CD8-positive, alpha-beta memory T cell (primary cell): ENCODE data around the gene KCNJ12. TPM values are rescaled to one million over a fixed set of nuclear protein-coding genes. Genes with fewer than 3 reads are reported as not detected.

Experiments used
- CTCF ChIA-PET: fragments of 350-600 bp; sonication (Branson Sonifier 250); formaldehyde crosslinking; loops from one replicate; lab custom pipeline; 2021; ENCODE audit warnings: antibody characterized with exemption; lab: Charles Lee
- POLR2A ChIA-PET: fragments of 350-600 bp; sonication (Branson Sonifier 250); formaldehyde crosslinking; loops from one replicate; lab custom pipeline; 2021; ENCODE audit warnings: antibody characterized with exemption; lab: Charles Lee
- DNase-seq, 5 donors: peaks; one replicate each; pipeline versions ENCODE4 v3.0.0 to v3.0.0-alpha.2; 2020 to 2022; ENCODE audit warnings: mixed read lengths in 1 of 5
- H3K27ac ChIP-seq: one replicate; pipeline ENCODE4 v1.7.0; 2013; ENCODE audit warnings: low read depth, mild to moderate bottlenecking, low read length, moderate library complexity
- H3K27me3 ChIP-seq: 2 replicates; pipeline ENCODE4 v1.7.0; 2013; ENCODE audit warnings: low read length, mild to moderate bottlenecking; ENCODE audit not compliant: insufficient read depth, poor library complexity, severe bottlenecking
- H3K36me3 ChIP-seq: 2 replicates; pipeline ENCODE4 v1.7.0; 2013; ENCODE audit warnings: mild to moderate bottlenecking, low read length, moderate library complexity; ENCODE audit not compliant: insufficient read depth
- H3K4me1 ChIP-seq: 2 replicates; pipeline ENCODE4 v1.7.0; 2013; ENCODE audit warnings: mild to moderate bottlenecking, low read length, moderate library complexity; ENCODE audit not compliant: insufficient read depth
- H3K4me3 ChIP-seq: 2 replicates; pipeline ENCODE4 v1.7.0; 2013; ENCODE audit warnings: mild to moderate bottlenecking, low read length
- H3K9me3 ChIP-seq: 2 replicates; pipeline ENCODE4 v1.7.0; 2013; ENCODE audit warnings: mild to moderate bottlenecking, low read length
- H3K27ac Mint-ChIP-seq, 8 donors: one replicate each; pipeline ENCODE4 v1.8.0; 2020 to 2021; ENCODE audit warnings: mixed read lengths in 8 of 8, mild to moderate bottlenecking in 6 of 8, inconsistent platforms in 3 of 8, moderate library complexity in 3 of 8
- H3K27me3 Mint-ChIP-seq, 2 donors: one replicate each; pipeline ENCODE4 v1.8.0; 2020 to 2021; ENCODE audit warnings: mixed read lengths in 2 of 2, mild to moderate bottlenecking in 1 of 2, moderate library complexity in 1 of 2
- H3K36me3 Mint-ChIP-seq, 3 donors: one replicate each; pipeline ENCODE4 v1.8.0; 2020 to 2021; ENCODE audit warnings: mixed read lengths in 3 of 3, inconsistent platforms in 1 of 3, mild to moderate bottlenecking in 1 of 3
- H3K4me1 Mint-ChIP-seq, 3 donors: one replicate each; pipeline ENCODE4 v1.8.0; 2020 to 2021; ENCODE audit warnings: mixed read lengths in 3 of 3, inconsistent platforms in 1 of 3, mild to moderate bottlenecking in 1 of 3
- H3K4me3 Mint-ChIP-seq, 7 donors: one replicate each; pipeline ENCODE4 v1.8.0; 2020 to 2021; ENCODE audit warnings: mixed read lengths in 7 of 7, mild to moderate bottlenecking in 6 of 7, moderate library complexity in 4 of 7, inconsistent platforms in 2 of 7
- H3K9me3 Mint-ChIP-seq, 5 donors: one replicate each; pipeline ENCODE4 v1.8.0; 2020 to 2022; ENCODE audit warnings: mixed read lengths in 5 of 5, mild to moderate bottlenecking in 3 of 5, moderate library complexity in 2 of 5, inconsistent platforms in 1 of 5
- polyA plus RNA-seq: library from polyadenylated mRNA; unstranded; fragments of 300-500 nt; fragmentation: Illumina TruSeq; gene quantifications from one replicate; pipeline ENCODE4 v1.2.3, GENCODE V29; 2021
- total RNA-seq, 2 experiments: library from RNA; stranded (reverse); gene quantifications; one replicate each; pipeline ENCODE4 v1.2.3, GENCODE V29; 2021

The KCNJ12 gene
- total and polyA plus RNA-seq, 3 experiments from 2014 or later, result not detected

DNA sequence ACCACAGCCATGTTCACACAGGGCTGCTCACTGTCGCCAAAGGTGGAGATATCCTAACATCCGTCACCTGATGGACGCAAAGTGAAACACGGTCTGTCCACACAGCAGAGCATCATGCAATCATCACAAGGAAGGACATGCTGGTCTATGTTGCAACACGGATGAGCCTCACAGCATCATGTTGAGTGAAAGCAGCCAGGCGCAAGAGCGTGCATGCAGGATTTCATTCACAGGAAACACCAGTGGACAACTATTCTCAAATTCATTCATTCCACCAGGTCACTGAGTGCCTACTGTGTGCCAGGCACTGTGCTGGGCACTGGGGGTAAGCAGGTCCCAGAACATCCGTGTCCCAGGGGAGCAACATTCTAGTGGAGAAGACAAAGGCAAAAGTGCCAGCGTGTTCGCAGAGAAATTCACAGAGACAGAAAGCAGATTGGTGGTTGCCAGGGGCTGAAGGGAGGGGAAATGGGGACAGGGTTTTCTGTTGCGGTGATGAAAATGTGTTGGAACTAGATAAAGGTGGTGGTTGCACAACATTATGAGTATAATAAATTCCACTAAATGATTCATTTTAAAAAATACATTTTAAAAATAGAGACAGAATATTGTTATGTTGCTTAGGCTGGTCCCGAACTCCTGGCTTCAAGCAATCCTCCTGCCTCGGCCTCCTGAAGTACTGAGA lies 22.7 kb upstream of the KCNJ12 start:
- peak in 1 of 5 donors; percentile 26 for DNase-seq
- H3K9me3 ChIP-seq, result no peaks in the 10 kb centered on the region
- H3K27ac Mint-ChIP-seq, result peak overlapping the region in 1 of 8 donors; percentile 84
- no peaks in the 10 kb centered on the region for H3K36me3 ChIP-seq
- POLR2A ChIA-PET, result no interaction called here
- CTCF ChIA-PET, result no interaction called here
- no peaks in the 10 kb centered on the region for H3K27me3 ChIP-seq
- no peak overlapping the region for H3K4me3 ChIP-seq
- no peaks in the 10 kb centered on the region for H3K4me1 ChIP-seq
- H3K9me3 Mint-ChIP-seq, result no peaks in the 10 kb centered on the region
- H3K4me1 Mint-ChIP-seq, result no peaks in the 10 kb centered on the region
- no peak overlapping the region for H3K27ac ChIP-seq
- H3K27me3 Mint-ChIP-seq, result no peaks in the 10 kb centered on the region
- H3K4me3 Mint-ChIP-seq, result no peak overlapping the region
- no peaks in the 10 kb centered on the region for H3K36me3 Mint-ChIP-seq

DNA sequence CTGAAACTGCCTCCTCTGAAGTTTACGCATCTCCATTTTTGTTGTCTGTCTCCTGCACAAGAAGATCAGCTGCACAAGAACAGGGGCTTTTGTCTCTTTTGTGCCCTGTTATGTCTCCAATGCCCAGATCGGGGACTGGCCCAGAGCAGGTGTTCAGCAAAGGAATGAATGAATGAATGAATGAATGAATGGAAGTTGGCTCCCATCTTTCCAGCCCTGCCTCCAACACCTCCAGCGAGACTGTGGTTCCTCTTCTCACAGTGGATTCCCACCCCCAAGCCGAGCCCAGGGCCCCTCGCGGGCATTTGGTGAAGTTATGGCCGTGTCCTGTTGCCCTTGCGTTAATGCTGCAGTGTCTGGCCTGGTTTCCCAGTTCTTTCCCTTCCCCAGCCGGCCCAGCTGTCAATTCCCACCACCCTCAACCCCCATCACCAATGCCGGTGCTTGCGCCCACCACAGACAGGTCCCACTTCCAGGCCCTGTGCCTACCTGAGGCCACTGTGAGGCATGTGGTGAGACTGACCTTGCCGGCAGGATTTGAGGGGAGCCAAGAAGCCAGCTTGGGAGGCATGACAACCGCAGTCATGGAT lies 21.3 kb upstream of the KCNJ12 start:
- DNase-seq, result no peak
- Mint-ChIP-seq H3K36me3 (no peaks in the 10 kb centered on the region), H3K4me3 (no peak overlapping the region), H3K27me3 (no peaks in the 10 kb centered on the region), H3K27ac (no peak overlapping the region), H3K9me3 (no peaks in the 10 kb centered on the region), H3K4me1 (no peaks in the 10 kb centered on the region)
- CTCF ChIA-PET, result no interaction called here
- no peak overlapping the region for H3K27ac ChIP-seq
- no peaks in the 10 kb centered on the region for H3K9me3 ChIP-seq
- POLR2A ChIA-PET, result no interaction called here
- H3K4me3 ChIP-seq, result no peak overlapping the region
- no peaks in the 10 kb centered on the region for H3K27me3 ChIP-seq
- no peaks in the 10 kb centered on the region for H3K36me3 ChIP-seq
- H3K4me1 ChIP-seq, result no peaks in the 10 kb centered on the region

DNA sequence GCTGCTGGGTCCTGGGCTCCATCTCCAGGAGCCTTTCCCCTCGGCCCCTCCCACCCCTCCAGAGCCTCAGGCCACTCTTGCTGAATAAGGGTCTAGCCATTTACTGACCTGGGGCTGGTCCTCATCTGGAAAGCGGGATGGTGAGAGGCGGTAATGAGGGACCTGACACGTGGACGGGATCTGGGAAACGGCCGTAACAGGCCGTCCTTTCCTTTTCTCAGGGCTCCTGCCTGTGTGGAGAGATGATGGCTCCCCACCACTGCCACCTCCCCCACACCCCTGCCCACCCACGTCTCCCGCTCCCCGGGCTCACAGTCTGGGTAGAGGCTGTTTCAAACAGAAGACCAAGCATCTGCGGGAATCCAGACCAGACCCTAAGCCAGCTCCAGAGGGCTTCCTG lies 20.6 kb upstream of the KCNJ12 start:
- ChIA-PET POLR2A (no interaction called here), CTCF (no interaction called here)
- Histone ChIP-seq H3K4me3 (no peak overlapping the region), H3K27me3 (no peaks in the 10 kb centered on the region), H3K4me1 (no peaks in the 10 kb centered on the region), H3K27ac (no peak overlapping the region), H3K9me3 (no peaks in the 10 kb centered on the region), H3K36me3 (no peaks in the 10 kb centered on the region)
- Mint-ChIP-seq H3K27me3 (no peaks in the 10 kb centered on the region), H3K27ac (no peak overlapping the region), H3K36me3 (no peaks in the 10 kb centered on the region), H3K4me1 (no peaks in the 10 kb centered on the region), H3K4me3 (no peak overlapping the region), H3K9me3 (no peaks in the 10 kb centered on the region)
- DNase-seq, result no peak

DNA sequence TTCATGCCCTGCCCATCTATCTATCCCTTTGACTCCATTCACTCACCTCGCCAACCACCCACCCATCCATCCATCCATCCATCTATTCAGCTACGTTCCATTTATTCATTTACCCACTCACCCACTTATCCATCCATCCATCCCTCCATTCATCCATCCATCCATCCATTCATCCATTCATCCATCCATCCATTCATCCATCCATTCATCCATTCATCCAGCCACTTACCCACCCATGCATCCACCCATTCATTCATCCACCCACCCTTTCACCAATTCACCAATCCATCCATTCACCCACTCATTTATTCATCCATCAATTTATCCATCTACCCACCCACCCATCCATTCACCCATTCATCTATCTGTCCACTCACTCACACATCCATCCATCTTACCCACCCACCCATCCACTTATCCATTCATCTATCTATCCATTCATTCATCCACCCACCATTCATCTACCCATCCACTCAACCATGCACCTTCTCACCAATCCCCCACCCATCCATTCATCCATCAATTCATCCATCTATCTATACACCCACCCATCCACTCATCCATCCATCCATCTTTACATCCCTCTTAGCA lies 19.5 kb upstream of the KCNJ12 start:
- no peaks in the 10 kb centered on the region for H3K36me3 ChIP-seq
- no peaks in the 10 kb centered on the region for H3K4me1 Mint-ChIP-seq
- H3K27me3 Mint-ChIP-seq, result no peaks in the 10 kb centered on the region
- no peaks in the 10 kb centered on the region for H3K9me3 Mint-ChIP-seq
- POLR2A ChIA-PET, result no interaction called here
- no peak for DNase-seq
- H3K4me3 ChIP-seq, result no peak overlapping the region
- CTCF ChIA-PET, result no interaction called here
- no peaks in the 10 kb centered on the region for H3K27me3 ChIP-seq
- no peak overlapping the region for H3K4me3 Mint-ChIP-seq
- H3K27ac ChIP-seq, result no peak overlapping the region
- no peaks in the 10 kb centered on the region for H3K9me3 ChIP-seq
- no peaks in the 10 kb centered on the region for H3K4me1 ChIP-seq
- no peak overlapping the region for H3K27ac Mint-ChIP-seq
- no peaks in the 10 kb centered on the region for H3K36me3 Mint-ChIP-seq

DNA sequence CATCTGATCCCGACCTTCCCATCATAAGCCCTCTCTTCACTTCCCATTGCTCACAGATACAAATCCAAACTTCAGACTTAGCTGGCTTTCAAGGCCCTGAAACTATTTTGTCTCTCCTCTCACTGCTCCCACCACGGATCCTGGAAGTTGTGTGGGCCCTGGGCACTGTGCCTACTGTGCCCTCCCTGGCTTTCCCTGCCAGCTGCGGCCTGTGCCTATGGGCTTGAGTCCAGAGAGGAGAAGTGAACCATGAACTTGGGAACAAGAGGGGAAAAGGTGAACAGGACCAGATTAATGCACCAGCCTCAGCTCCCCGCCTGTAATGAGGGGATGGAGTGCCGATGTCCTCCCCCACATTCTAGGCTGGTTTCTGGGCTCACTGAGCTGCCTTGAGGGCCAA lies 18.9 kb upstream of the KCNJ12 start:
- Histone ChIP-seq H3K36me3 (no peaks in the 10 kb centered on the region), H3K4me3 (no peak overlapping the region), H3K27ac (no peak overlapping the region), H3K27me3 (no peaks in the 10 kb centered on the region), H3K4me1 (no peaks in the 10 kb centered on the region), H3K9me3 (no peaks in the 10 kb centered on the region)
- H3K4me1 Mint-ChIP-seq, result no peaks in the 10 kb centered on the region
- no peaks in the 10 kb centered on the region for H3K9me3 Mint-ChIP-seq
- DNase-seq, result no peak
- no peaks in the 10 kb centered on the region for H3K36me3 Mint-ChIP-seq
- H3K27me3 Mint-ChIP-seq, result no peaks in the 10 kb centered on the region
- ChIA-PET CTCF (no interaction called here), POLR2A (no interaction called here)
- no peak overlapping the region for H3K27ac Mint-ChIP-seq
- H3K4me3 Mint-ChIP-seq, result no peak overlapping the region

DNA sequence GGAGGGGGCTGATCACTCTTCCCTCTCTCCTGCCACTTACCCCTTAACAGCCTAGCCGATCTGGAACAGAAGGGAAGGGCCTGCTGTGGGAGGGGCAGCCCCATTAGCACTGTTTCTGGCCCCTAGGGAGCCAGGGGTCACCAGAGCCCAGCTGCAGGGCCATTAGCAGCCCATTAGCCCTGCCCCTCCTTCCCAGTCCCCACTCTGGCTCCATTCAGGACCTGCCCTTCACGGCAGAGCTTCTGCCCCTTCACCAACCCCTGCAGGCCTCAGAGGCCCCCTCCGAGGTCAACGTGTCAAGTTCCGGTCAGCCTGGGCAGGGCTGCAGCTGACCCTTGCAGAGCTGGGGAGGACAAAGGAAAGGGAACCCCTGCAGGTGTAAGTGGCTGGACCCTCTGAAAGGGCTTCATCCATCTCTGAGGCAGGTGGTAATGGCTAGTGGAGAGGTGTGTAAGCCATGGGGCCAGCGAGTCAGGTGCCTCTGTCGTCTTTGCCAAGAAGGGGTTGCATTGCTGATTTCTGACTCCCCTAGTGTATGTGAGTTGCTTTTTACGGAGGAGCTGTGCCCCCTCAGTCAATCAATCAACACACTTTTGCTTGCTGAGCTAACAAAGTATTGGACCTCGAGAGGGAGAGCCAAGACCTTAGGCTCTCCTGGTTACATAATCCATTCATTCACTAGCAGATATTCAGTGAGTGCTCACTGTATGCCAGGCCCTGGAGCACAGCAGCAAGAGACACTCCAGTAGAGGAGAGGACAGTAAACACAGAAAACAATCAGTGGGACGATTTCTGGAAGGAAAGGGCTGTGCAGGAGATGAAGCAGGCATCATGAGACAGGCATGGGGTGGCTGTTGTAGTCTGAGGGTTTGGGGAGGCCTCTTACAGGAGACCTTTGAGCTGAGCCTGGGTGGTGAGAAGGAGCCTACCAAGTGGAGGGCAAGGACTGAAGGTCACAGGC lies 18.2 kb upstream of the KCNJ12 start:
- Histone ChIP-seq H3K4me1 (no peaks in the 10 kb centered on the region), H3K27me3 (no peaks in the 10 kb centered on the region), H3K27ac (no peak overlapping the region), H3K9me3 (no peaks in the 10 kb centered on the region), H3K36me3 (no peaks in the 10 kb centered on the region), H3K4me3 (no peak overlapping the region)
- Mint-ChIP-seq H3K9me3 (no peaks in the 10 kb centered on the region), H3K27me3 (no peaks in the 10 kb centered on the region), H3K4me3 (no peak overlapping the region), H3K27ac (peak overlapping the region in 1 of 8 donors; percentile 14), H3K36me3 (no peaks in the 10 kb centered on the region), H3K4me1 (no peaks in the 10 kb centered on the region)
- ChIA-PET CTCF (no interaction called here), POLR2A (no interaction called here)
- DNase-seq, result no peak

DNA sequence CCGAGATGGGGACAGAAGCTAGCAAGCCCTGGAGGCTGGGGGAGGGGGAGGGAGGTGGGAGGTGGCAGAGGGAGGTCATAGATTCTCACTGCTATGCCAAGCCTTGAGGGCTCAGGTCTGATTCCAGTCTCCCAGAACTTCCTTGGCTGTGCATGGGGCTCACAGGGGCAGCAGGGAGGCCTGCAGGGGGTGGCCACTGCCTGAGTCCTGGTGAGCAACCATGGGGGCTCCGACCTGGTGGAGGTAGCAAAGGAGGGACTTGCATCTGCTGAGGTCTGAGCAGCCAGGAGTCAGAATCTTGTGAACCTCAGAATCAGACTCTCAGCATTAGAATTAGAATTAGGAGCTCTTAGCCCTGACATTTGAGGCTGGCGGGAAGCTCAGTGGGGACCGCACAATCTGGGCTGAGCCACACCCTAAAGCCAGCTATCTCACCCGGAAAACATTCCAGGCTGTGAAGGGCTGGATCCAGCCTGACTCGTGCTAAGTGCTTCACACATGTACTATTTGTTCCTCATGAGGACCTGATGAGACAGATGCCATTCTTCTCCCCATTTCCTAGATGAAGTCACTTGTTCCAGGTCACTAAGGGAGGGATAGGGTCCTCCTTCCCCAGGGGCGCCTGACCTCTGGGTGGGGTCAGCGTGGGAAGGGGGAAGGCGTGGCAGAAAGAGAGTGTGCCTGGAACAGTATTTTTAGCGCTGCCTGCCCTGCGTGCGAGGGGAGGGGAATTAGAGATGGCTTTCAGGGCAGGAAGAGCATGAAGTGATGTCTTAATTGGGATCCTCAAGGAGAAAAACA lies 17.3 kb upstream of the KCNJ12 start:
- H3K27me3 Mint-ChIP-seq, result no peaks in the 10 kb centered on the region
- no peaks in the 10 kb centered on the region for H3K27me3 ChIP-seq
- CTCF ChIA-PET, result no interaction called here
- H3K4me3 Mint-ChIP-seq, result no peak overlapping the region
- H3K36me3 Mint-ChIP-seq, result no peaks in the 10 kb centered on the region
- no peaks in the 10 kb centered on the region for H3K4me1 Mint-ChIP-seq
- no peak overlapping the region for H3K4me3 ChIP-seq
- H3K27ac ChIP-seq, result no peak overlapping the region
- no peaks in the 10 kb centered on the region for H3K9me3 Mint-ChIP-seq
- H3K27ac Mint-ChIP-seq, result no peak overlapping the region
- no peaks in the 10 kb centered on the region for H3K9me3 ChIP-seq
- no peaks in the 10 kb centered on the region for H3K36me3 ChIP-seq
- POLR2A ChIA-PET, result no interaction called here
- H3K4me1 ChIP-seq, result no peaks in the 10 kb centered on the region
- no peak for DNase-seq
